Uterus (tissue), 2 donors: ENCODE data around the gene SLC39A10.

Source experiments
- POLR2A ChIP-seq, 2 donors: fragments of 450-650 bp; IDR thresholded peaks; one replicate each; pipeline ENCODE4 v1.6.1; 2016; ENCODE audit warnings: antibody characterized with exemption in 2 of 2, mild to moderate bottlenecking in 1 of 2, moderate library complexity in 1 of 2
- TF ChIP-seq, protein P1 (sequence below), 4 experiments: fragments of 200-600 bp in 2 of 4; fragments of 450-650 bp in 2 of 4; sonication (generic) in 2 of 4; IDR thresholded peaks; one replicate each; pipeline ENCODE4 v1.5.1; 2016 to 2019; ENCODE audit warnings: antibody characterized with exemption in 4 of 4, mild to moderate bottlenecking in 2 of 4, moderate library complexity in 1 of 4

DNA sequence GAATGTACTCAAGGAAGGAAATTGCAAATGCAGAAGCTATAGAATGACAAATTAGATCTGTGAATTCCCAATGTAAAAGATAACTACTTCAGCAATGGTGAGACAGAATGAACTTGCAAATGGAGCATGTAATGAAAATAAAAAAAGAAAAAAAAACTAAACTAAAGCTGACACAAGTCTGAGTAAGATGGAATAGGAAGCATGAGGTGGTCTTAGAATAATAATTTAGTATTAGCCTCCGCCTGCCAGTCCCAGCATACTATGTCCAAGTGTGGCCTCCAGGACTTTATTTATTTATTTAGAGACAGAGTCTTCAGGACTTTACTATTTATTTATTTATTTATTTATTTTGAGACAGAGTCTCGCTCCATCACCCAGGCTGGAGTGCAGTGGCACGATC lies 37.4 kb upstream of the SLC39A10 start:
- TF ChIP-seq, protein P1, sequence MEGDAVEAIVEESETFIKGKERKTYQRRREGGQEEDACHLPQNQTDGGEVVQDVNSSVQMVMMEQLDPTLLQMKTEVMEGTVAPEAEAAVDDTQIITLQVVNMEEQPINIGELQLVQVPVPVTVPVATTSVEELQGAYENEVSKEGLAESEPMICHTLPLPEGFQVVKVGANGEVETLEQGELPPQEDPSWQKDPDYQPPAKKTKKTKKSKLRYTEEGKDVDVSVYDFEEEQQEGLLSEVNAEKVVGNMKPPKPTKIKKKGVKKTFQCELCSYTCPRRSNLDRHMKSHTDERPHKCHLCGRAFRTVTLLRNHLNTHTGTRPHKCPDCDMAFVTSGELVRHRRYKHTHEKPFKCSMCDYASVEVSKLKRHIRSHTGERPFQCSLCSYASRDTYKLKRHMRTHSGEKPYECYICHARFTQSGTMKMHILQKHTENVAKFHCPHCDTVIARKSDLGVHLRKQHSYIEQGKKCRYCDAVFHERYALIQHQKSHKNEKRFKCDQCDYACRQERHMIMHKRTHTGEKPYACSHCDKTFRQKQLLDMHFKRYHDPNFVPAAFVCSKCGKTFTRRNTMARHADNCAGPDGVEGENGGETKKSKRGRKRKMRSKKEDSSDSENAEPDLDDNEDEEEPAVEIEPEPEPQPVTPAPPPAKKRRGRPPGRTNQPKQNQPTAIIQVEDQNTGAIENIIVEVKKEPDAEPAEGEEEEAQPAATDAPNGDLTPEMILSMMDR (IDR thresholded peaks at IDR 0.05) = no peak
- TF ChIP-seq POLR2A (IDR thresholded peaks at IDR 0.05) = no peak
